T-cell (primary cell): ENCODE measurements around the gene DGKD. TPM values are rescaled to one million over a fixed set of nuclear protein-coding genes. Genes with fewer than 3 reads are reported as not detected.
A peak's percentile ranks its signal among the peaks of the same experiment; 100 is the strongest.

Experiments
- ATAC-seq, 4 experiments: fragments of 200-7000 bp in 3 of 4; fragments of 150-1000 bp in 1 of 4; cut with Tn5 transposase; replicated peaks in 1 of 4; 1 replicate in 3 of 4; 2 replicates in 1 of 4; pipeline ENCODE4 v1.10.0; 2021; ENCODE audit warnings: moderate library complexity in 3 of 4, mild to moderate bottlenecking in 2 of 4, moderate number of reproducible peaks in 1 of 4
- CTCF ChIA-PET, 2 donors: fragments of 300-600 bp; sonication (Branson Sonifier 250); formaldehyde crosslinking; loops; one replicate each; lab custom pipeline; 2022; ENCODE audit warnings: antibody characterized with exemption in 2 of 2; lab: Charles Lee
- POLR2A ChIA-PET, 2 donors: fragments of 300-600 bp; sonication (Branson Sonifier 250); formaldehyde crosslinking; loops; one replicate each; lab custom pipeline; 2022; ENCODE audit warnings: antibody characterized with exemption in 2 of 2; lab: Charles Lee
- DNase-seq, 35 experiments: peaks; one replicate each; pipeline versions ENCODE4 v3.0.0 to v3.0.0-alpha.2; 2013 to 2023
- H3K27ac ChIP-seq: one replicate; pipeline ENCODE4 v1.5.1; 2013; ENCODE audit warnings: low read length
- H3K27me3 ChIP-seq, 2 experiments: replicated peaks in 1 of 2; 1 replicate in 1 of 2; 2 replicates in 1 of 2; pipeline versions ENCODE4 v1.6.1 to v1.7.0; 2013; ENCODE audit warnings: low read length in 1 of 2, mixed read lengths in 1 of 2; ENCODE audit not compliant: control insufficient read depth in 2 of 2, insufficient read depth in 2 of 2; ENCODE audit errors: extremely low read depth in 1 of 2
- H3K36me3 ChIP-seq, 2 donors: 1 replicate in 1 of 2; 2 replicates in 1 of 2; pipeline versions ENCODE4 v1.6.1 to v1.7.0; 2013; ENCODE audit warnings: low read length in 1 of 2; ENCODE audit not compliant: control insufficient read depth in 2 of 2, insufficient read depth in 1 of 2; ENCODE audit errors: extremely low read depth in 1 of 2
- H3K4me1 ChIP-seq, 2 experiments: 1 replicate in 1 of 2; 2 replicates in 1 of 2; pipeline versions ENCODE4 v1.6.1 to v1.7.0; 2013; ENCODE audit warnings: low read length in 2 of 2, mixed read lengths in 1 of 2; ENCODE audit not compliant: insufficient read depth in 2 of 2, control insufficient read depth in 1 of 2; ENCODE audit errors: extremely low read depth in 1 of 2
- H3K4me3 ChIP-seq, 2 donors: 1 replicate in 1 of 2; 2 replicates in 1 of 2; pipeline versions ENCODE4 v1.5.1 to v1.7.0; 2013; ENCODE audit warnings: mild to moderate bottlenecking in 2 of 2, low read length in 1 of 2, moderate library complexity in 1 of 2; ENCODE audit not compliant: control insufficient read depth in 1 of 2; ENCODE audit errors: extremely low read depth in 1 of 2
- H3K9me3 ChIP-seq: 2 replicates; pipeline ENCODE4 v1.7.0; 2013
- H3K27ac Mint-ChIP-seq, 2 donors: one replicate each; pipeline ENCODE4 v1.8.0; 2020 to 2021; ENCODE audit warnings: mild to moderate bottlenecking in 2 of 2, mixed read lengths in 2 of 2
- H3K27me3 Mint-ChIP-seq, 2 donors: one replicate each; pipeline ENCODE4 v1.8.0; 2021 to 2022; ENCODE audit warnings: mixed read lengths in 2 of 2
- H3K36me3 Mint-ChIP-seq: one replicate; pipeline ENCODE4 v1.8.0; 2021; ENCODE audit warnings: mixed read lengths
- H3K4me1 Mint-ChIP-seq, 3 donors: one replicate each; pipeline ENCODE4 v1.8.0; 2020 to 2022; ENCODE audit warnings: mixed read lengths in 3 of 3, mild to moderate bottlenecking in 1 of 3
- H3K4me3 Mint-ChIP-seq, 3 donors: one replicate each; pipeline ENCODE4 v1.8.0; 2020 to 2022; ENCODE audit warnings: mild to moderate bottlenecking in 3 of 3, mixed read lengths in 3 of 3, moderate library complexity in 3 of 3
- H3K9me3 Mint-ChIP-seq, 3 donors: one replicate each; pipeline ENCODE4 v1.8.0; 2020 to 2022; ENCODE audit warnings: mixed read lengths in 3 of 3
- WGBS: methylation state at CpG from one replicate; pipeline ENCODE4 v1.1.5; 2013; ENCODE audit warnings: missing lambda C conversion rate; ENCODE audit not compliant: insufficient coverage; 5-methylcytosine and 5-hydroxymethylcytosine counted together
- total RNA-seq, 35 experiments: library from RNA in 6 of 35; stranded (reverse) in 6 of 35; fragments of 120-200 nt in 1 of 35; gene quantifications; one replicate each; pipeline versions ENCODE4 v1.2.1 to v1.2.4 and lab custom pipeline; 2013 to 2026

DGKD gene
- total RNA-seq, 5 donors from 2014 or later (not counting 1 experiment from before 2014, with no cell fraction given) = 143 to 254 (median 163) TPM

- peaks cover 17% of the 10 kb centered on the region for H3K36me3 Mint-ChIP-seq
- H3K4me3 Mint-ChIP-seq = peak overlapping the region in 2 of 3 donors; percentile 1 to 52
- CTCF ChIA-PET = interaction anchor here (0.6 to 1.3 kb wide), 4 partner anchors 9 to 29 kb away, joined by 3 to 5 read pairs (median 3); no protein-coding TSS in a partner anchor
Observed at GRCh38 chr2:233414777-233415570, 60.7 kb downstream of the DGKD start.

GRCh38 chr2:233416199-233416598, 61.9 kb downstream of the DGKD start:
- DNase-seq = no peak
- peaks cover 17% of the 10 kb centered on the region for H3K36me3 Mint-ChIP-seq

More at GRCh38 chr2:233414777-233415570, 60.7 kb downstream of the DGKD start:
- POLR2A ChIA-PET = no interaction called here
- DNase-seq = no peak
- Histone ChIP-seq H3K27ac (peak overlapping the region; percentile 20), H3K36me3 (peaks cover 4% of the 10 kb centered on the region in 2 donors), H3K27me3 (no peaks in the 10 kb centered on the region), H3K4me3 (no peak overlapping the region), H3K9me3 (no peaks in the 10 kb centered on the region), H3K4me1 (peaks cover 35 to 72% of the 10 kb centered on the region in 2 experiments)
- H3K27me3 Mint-ChIP-seq = no peaks in the 10 kb centered on the region
- no peaks in the 10 kb centered on the region for H3K9me3 Mint-ChIP-seq
- ATAC-seq = peak in 3 of 4 experiments; percentile 20 to 36 (median 34)
- peaks cover 94 to 98% (median 96%) of the 10 kb centered on the region in 3 donors for H3K4me1 Mint-ChIP-seq
- WGBS = 100% methylated on average over 2 of the region's 5 CpGs
- peak overlapping the region; percentile 93 for H3K27ac Mint-ChIP-seq

GRCh38 chr2:233416706-233417105, 62.4 kb downstream of the DGKD start:
- H3K9me3 ChIP-seq = no peaks in the 10 kb centered on the region
- POLR2A ChIA-PET = no interaction called here
- H3K4me1 ChIP-seq = peaks cover 41 to 84% of the 10 kb centered on the region in 2 experiments
- H3K4me3 ChIP-seq = no peak overlapping the region
- ATAC-seq (no peak), DNase-seq (no peak)
- H3K36me3 ChIP-seq = peaks cover 4% of the 10 kb centered on the region in 2 donors
- peaks cover 94 to 98% (median 96%) of the 10 kb centered on the region in 3 donors for H3K4me1 Mint-ChIP-seq
- WGBS = 76% methylated on average over 2 of the region's 6 CpGs
- H3K27me3 Mint-ChIP-seq = no peaks in the 10 kb centered on the region
- H3K9me3 Mint-ChIP-seq = no peaks in the 10 kb centered on the region
- H3K36me3 Mint-ChIP-seq = peaks cover 12% of the 10 kb centered on the region
- CTCF ChIA-PET = interaction anchor here in 1 of 2 donors (0.5 kb wide), 1 partner anchor 11 kb away, joined by 4 read pairs; no protein-coding TSS in a partner anchor
- H3K27me3 ChIP-seq = no peaks in the 10 kb centered on the region
- peak overlapping the region in 1 of 3 donors; percentile 9 for H3K4me3 Mint-ChIP-seq
- peak overlapping the region; percentile 69 to 98 for H3K27ac Mint-ChIP-seq
- H3K27ac ChIP-seq = no peak overlapping the region

More at GRCh38 chr2:233416199-233416598, 61.9 kb downstream of the DGKD start:
- H3K27ac ChIP-seq = no peak overlapping the region
- no peaks in the 10 kb centered on the region for H3K9me3 ChIP-seq
- ChIA-PET CTCF (interaction anchor here in 1 of 2 donors (1.1 kb wide), 1 partner anchor 27 kb away, joined by 3 read pairs; no protein-coding TSS in a partner anchor), POLR2A (no interaction called here)
- peaks cover 94 to 98% (median 96%) of the 10 kb centered on the region in 3 donors for H3K4me1 Mint-ChIP-seq
- peaks cover 4% of the 10 kb centered on the region in 2 donors for H3K36me3 ChIP-seq
- H3K9me3 Mint-ChIP-seq = no peaks in the 10 kb centered on the region
- ATAC-seq = no peak
- H3K4me1 ChIP-seq = peaks cover 37 to 79% of the 10 kb centered on the region in 2 experiments
- WGBS = 83% methylated on average over 1 of the region's 3 CpGs
- H3K27me3 Mint-ChIP-seq = no peaks in the 10 kb centered on the region
- H3K4me3 ChIP-seq = no peak overlapping the region
- H3K4me3 Mint-ChIP-seq = peak overlapping the region in 1 of 3 donors; percentile 9
- peak overlapping the region; percentile 69 to 98 for H3K27ac Mint-ChIP-seq
- H3K27me3 ChIP-seq = no peaks in the 10 kb centered on the region

- Mint-ChIP-seq H3K36me3 (peaks cover 16% of the 10 kb centered on the region), H3K9me3 (no peaks in the 10 kb centered on the region), H3K4me1 (peaks cover 95 to 98% (median 97%) of the 10 kb centered on the region in 3 donors), H3K27me3 (no peaks in the 10 kb centered on the region), H3K27ac (peak overlapping the region; percentile 98 to 100), H3K4me3 (peak overlapping the region in 2 of 3 donors; percentile 13 to 16)
- ChIA-PET CTCF (interaction anchor here in 1 of 2 donors (2.9 kb wide), 1 partner anchor 13 kb away, joined by 12 read pairs; no protein-coding TSS in a partner anchor), POLR2A (no interaction called here)
- ATAC-seq = no peak
- no peaks in the 10 kb centered on the region for H3K9me3 ChIP-seq
- peaks cover 47 to 90% of the 10 kb centered on the region in 2 experiments for H3K4me1 ChIP-seq
- H3K36me3 ChIP-seq = peaks cover 4% of the 10 kb centered on the region in 2 donors
- no peak overlapping the region for H3K4me3 ChIP-seq
- no peak overlapping the region for H3K27ac ChIP-seq
- WGBS = no CpG with 5 or more reads among the region's 1 CpG
- no peaks in the 10 kb centered on the region for H3K27me3 ChIP-seq
- no peak for DNase-seq
Observed at GRCh38 chr2:233417282-233417681, 63.0 kb downstream of the DGKD start.

GRCh38 chr2:233418052-233418760, 63.9 kb downstream of the DGKD start:
- CTCF ChIA-PET = interaction anchor here in 1 of 2 donors (0.5 to 2.9 kb wide), 5 partner anchors 8 to 656 kb away, joined by 3 to 12 read pairs (median 4); no protein-coding TSS in a partner anchor
- no peaks in the 10 kb centered on the region for H3K9me3 Mint-ChIP-seq
- DNase-seq (peak in 1 of 35 experiments; percentile 29), ATAC-seq (no peak)
- Histone ChIP-seq H3K4me3 (peak overlapping the region; percentile 44 to 64), H3K27me3 (no peaks in the 10 kb centered on the region), H3K9me3 (no peaks in the 10 kb centered on the region), H3K4me1 (peaks cover 56 to 96% of the 10 kb centered on the region in 2 experiments), H3K27ac (peak overlapping the region; percentile 76), H3K36me3 (peaks cover 4% of the 10 kb centered on the region in 2 donors)
- H3K27ac Mint-ChIP-seq = peak overlapping the region; percentile 98 to 100
- H3K36me3 Mint-ChIP-seq = peaks cover 17% of the 10 kb centered on the region
- H3K27me3 Mint-ChIP-seq = no peaks in the 10 kb centered on the region
- peaks cover 97 to 98% (median 98%) of the 10 kb centered on the region in 3 donors for H3K4me1 Mint-ChIP-seq
- WGBS = 17% methylated on average over 1 of the region's 3 CpGs
- peak overlapping the region; percentile 79 to 89 (median 89) for H3K4me3 Mint-ChIP-seq
- POLR2A ChIA-PET = interaction anchor here (0.6 kb wide), 2 partner anchors 40 to 94 kb away, joined by 3 to 4 read pairs; no protein-coding TSS in a partner anchor
